Measurements from ENCODE around the gene ELP2.
"Not testable (repeated sequence)": the region's sequence is repeated elsewhere in the genome, so short reads cannot be mapped to it uniquely, and the experiment has no call there.

ELP2 gene

DNA sequence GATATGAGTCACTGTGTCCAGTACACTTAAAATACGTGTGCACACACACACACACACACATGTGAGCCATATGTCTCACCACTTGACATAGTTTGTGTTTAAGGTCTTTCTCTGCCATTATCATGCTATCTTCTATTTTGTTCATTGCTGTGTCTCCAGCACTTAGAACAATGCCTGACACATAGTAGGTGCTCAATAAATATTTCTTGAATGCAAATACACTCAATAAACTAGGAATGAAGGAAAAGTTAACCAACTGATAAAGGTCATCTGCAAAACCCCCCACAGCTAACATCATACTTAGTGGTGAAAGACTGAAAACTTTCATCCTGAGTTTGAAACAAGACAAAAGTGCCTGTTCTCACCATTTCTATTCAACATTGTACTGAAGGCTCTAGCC is 62.0 kb downstream of the ELP2 start:
- no peak for DNase-seq

DNA sequence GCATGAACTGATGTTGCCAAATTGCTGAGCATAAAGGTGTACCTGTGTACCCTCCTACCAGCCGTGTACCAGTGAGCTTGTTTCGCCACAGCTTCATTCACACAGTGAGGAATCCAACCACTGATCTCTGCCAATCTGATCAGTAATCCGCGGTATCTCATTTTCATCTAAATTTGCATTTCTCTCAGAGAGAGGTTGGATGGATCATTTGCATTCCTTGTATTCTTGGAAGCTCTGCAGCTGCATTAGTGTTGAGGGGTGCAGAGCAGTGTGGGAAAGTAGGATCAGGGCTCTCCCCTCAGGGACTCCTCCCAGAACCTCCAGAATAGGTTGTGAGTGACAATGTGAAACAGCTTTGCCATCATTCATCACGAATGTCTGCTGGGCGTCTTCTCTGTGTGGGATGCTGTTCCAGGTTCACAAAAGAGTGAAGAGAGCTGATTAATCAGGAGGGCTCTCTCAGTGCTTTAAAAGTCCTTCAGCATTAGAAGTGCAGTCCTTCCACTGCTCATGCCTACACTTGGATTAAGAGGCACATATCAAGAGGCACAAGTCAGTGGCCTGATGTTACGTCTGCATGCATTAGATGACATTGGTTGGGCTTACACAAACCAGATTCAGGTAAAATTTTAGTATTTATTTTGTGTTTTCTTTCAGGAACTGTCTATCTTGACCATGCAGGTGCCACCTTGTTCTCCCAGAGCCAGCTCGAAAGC is 65.1 kb downstream of the ELP2 start:
- no peak for DNase-seq

DNA sequence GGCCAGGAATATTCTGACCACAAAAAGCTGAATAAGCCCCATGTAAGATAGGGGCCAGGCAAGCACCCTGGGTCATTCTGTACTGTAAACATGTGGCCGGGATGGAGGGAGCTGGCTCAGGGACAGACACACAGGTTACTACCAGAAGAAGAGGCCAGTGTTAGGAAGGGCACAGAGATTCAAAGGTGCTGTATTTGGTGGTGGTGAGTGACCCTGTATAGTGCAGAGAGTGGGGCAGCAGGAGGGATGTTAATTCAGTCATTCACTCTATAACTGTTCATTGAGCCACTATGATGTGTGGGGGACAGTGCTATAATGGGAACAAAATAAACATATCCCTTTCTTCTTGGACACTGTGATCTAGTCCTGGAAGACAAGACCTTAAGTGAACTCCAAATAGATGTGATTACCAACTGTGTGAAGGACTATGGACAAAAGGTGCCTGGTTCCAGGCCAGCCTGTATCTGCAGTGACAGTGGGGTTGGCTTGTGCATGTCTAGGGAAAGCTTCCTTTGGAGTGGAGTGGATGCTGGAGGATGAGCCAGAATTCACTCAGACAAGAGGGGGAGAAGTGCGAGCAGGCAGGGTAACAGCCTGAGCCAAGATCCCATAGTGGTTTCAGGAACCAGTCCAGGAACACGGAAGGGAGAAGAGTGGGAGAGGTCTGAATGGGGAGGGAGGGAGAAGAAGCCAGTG is 65.9 kb downstream of the ELP2 start:
- DNase-seq, result no peak

DNA sequence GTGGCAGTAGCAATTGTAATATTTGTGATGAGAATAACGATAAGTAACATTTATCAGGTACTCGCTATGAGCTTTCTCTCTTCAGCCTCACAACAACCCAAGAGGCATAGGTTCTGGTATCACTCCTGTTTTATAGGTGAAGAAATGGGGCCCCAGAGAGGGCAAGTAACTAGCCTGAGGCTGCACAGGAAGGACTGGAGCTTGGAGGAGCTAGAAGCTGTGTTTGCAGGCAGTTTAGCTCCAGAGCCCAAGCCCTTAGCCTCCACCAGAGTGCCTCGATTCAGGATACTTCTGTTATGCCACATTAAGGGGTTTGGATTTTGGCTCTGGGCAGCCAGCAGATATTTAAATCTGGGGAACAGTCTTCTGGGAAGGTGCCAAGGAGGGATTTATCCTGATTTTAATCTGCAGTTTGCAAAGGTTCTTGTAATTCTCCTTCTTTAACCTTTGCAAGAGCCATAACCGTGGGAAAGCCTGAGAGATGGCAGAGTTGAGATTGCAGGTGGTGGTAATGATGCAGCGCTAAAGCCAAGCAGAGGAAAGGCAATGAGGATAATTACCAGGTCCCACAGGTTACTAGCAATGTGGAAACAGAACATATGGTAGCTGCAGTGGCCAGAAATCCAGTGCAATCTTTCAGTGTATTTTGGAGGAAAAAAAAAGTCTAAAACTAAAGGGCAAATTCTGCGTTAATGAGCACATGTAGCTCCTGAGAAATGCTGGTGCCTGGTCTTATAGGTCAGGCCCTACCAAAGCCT is 66.7 kb downstream of the ELP2 start:
- DNase-seq, result no peak

DNA sequence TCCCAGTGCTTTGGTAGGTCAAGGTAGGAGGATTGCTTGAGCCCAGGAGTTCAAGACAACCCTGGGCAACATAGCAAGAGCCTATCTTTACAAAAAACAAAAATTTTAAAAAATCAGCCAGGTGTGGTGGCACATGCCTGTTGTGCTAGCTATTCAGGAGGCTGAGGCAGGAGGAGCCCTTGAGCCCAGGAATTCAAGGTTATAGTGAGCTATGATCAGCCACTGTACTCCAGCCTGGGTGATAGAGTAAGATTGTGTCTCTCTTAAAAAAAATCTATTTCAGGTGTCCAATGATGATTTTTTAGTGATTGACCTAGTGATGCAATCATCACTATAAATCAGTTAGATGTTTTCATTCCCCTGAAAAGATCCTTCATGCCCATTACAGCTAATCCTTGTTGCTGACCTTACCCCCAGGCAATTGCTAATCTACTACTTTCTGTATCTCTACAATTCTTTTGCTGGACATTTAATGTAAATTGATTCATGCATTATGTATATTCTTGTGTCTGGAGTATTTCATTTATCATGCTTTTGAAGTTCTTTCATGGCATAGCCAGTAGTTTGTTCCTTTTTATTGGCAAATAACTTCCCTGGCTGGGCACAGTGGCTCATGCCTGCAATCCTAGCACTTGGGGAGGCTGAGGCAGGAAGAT is 67.9 kb downstream of the ELP2 start:
- no peak for DNase-seq

DNA sequence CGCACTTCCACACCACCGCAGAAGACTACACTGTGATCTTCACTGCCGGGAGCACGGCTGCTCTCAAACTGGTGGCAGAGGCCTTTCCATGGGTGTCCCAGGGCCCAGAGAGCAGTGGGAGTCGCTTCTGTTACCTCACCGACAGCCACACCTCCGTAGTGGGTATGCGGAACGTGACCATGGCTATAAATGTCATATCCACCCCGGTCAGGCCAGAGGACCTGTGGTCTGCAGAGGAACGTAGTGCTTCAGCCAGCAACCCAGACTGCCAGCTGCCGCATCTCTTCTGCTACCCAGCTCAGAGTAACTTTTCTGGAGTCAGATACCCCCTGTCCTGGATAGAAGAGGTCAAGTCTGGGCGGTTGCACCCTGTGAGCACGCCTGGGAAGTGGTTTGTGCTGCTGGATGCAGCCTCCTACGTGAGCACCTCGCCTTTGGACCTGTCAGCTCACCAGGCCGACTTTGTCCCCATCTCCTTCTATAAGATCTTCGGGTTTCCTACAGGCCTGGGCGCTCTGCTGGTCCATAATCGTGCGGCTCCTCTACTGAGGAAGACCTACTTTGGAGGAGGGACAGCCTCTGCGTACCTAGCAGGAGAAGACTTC is 70.1 kb downstream of the ELP2 start:
- DNase-seq, result no peak

DNA sequence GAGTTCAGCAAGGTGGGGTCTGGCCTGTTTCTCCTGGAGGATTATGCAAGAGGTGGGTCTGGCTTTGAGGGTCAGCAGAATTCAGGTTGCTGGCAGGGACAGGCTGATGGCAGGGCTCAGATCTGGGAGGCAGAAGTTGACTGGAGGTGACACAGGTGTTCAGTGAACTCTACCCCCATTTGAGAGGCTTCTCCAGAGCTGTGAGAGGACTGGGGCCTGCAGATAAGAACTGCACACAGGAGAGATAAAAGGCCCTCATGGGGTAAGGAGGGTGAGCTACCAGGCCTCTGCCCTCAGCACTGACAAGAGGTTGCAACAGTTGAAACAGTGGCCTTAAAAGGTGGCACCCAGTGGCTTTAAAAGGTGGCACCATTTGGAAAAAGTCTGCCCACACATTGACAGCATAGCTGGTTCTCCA is 70.7 kb downstream of the ELP2 start:
- DNase-seq, result no peak

DNA sequence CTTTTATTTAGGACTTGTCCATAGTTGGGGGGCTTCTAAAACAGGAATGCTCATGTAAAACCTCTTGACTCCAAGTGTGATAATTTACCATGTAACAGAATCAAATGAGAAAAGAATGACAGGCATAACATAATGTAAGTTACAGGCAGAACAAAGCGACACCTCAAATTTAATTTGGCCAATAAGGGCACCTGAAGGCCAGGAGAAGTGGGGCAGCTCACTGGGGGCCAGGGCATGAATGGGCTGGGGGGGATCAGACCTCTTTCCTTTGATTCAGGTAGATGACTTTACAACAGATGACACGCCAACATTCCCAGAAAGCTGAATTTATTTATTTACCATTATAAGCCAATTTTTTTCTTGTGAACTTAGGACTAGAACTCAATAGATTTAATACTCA is 72.1 kb downstream of the ELP2 start:
- DNase-seq, result no peak

DNA sequence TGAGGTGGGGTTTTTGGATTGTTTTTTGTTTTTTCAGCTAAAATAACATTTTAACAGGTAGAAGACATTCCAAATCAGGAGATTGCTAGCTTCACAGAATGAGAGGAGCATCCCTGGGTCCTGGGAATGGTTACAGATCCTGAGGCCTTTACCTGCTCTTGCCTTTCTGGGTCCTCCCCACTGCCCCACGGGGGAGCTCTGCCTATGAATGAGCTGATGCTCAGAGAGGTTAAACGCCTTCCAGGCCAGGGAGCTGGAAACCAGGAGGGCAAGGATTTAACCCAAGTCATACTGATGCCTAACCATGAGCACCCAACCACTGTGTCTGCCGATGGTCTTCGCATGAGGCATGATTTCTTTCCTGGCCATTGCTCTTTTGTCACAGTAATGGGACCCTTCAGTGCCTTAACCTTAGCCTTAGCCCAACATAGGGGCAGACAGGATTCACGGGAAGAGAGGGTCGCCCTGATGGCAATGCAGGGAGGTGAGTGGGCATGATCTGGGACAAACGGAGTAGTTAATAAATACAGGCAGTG is 73.7 kb downstream of the ELP2 start:
- DNase-seq, result no peak

DNA sequence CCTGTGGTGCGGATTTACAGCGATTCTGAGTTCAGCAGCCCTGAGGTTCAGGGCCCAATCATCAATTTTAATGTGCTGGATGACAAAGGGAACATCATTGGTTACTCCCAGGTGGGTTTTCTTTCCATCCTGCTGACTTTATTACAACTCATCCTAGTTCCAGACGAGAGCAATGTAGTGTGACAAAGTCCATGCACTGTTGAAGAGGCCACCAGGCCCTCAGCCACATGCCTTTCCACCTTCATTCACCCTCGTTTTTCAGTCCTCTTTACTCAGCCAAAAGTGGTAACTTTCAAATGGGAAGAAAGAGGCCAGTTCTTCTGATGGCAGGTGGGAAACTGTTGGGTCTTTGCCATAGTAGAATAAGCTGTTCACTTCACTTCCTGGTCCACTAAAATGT is 75.5 kb downstream of the ELP2 start:
- no peak for DNase-seq

DNA sequence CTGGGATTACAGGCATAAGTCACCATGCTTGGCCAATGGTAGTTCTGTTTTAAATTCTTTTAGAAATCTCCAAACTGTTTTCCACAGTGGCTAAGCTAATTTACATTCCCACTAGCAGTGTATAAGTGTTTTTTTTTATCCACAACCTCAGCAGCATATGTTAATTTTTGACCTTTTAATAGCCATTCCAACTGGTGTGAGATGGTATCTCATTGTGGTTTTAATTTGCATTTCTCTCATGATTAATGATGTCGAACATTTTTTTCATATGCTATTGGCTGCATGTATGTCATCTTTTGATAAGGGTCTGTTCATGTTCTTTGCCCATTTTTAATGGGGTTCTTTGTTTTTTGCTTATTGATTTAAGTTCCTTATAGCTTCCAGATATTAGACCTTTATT is 77.6 kb downstream of the ELP2 start:
- DNase-seq, result no peak

DNA sequence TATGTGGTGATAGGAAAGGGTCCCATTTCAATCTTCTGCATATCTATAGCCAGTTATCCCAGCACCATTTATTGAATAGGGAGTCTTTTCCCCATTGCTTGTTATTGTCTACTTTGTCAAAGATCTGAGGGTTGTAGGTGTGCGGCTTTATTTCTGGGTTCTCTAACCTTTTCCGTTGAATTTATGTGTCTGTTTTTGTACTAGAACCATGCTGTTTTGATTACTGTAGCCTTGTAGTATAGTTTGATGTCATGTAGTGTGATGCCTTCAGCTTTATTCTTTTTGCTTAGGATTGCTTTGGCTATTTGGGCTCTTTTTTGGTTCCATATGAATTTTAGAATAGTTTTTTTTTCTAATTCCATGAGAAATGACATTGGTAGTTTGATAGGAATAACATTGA is 78.3 kb downstream of the ELP2 start:
- DNase-seq, result not testable (repeated sequence)

DNA sequence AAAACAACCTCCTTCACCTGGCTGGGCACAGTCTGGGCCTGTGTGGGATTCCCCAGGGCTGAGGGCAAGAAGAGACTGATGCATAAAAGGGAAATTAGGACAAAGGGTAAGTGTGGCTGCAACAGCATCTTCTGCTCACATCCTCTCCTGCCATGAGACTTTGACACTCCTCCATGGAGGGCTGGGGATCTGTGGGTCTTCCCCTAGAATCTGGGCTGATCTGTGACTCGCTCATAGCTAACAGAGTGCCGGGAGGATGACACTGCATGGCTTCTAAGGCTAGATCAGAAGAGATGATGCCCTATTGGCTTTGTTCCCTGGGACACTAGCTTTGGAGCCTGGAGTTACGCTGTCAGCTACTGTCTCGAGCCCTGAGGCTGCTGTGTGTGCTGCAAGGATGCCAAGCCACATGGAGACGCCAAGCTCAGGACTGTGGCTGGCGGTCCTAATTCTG is 81.9 kb downstream of the ELP2 start:
- no peak for DNase-seq

DNA sequence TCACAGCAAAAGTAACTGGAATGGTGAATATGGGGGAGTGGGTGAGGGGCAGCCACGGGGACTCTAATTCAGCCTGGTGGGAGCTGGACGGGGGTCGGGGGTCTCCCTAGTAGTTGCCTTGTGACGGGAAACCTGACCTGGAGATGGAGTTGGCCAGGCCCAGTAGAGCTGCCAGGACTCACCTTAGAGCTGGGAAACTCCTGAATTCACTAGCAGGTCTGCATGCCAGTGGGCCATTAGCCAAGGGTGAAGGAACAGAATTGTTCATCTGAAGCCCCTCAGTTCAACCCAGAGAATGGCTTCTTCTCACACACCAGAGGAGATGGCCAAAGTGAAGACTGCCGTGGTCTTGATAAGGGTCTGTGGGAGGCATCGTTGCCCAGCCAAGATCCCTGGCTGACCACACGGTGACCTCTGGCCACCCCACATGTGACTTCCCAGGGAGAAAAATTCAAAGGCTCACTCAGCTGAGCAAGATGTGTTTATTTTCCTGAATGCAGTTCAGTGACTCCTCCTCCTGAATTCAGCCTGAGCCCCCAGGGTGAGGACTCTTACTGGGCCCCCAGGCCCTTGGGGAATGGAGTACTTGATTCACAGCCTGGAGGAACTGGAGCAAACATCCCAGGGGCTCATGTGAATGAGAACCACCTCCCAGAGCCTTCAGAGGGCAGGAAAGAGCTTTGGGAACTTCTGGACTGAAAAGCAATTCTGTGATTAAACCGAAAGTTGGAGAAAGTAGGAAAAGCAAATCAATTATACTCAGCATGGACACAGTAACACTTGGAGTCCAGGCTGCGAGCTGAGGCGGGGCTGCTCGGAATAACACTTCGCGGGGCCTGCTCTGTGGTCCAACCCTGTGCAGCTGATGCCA is 82.8 kb downstream of the ELP2 start:
- DNase-seq, result no peak

DNA sequence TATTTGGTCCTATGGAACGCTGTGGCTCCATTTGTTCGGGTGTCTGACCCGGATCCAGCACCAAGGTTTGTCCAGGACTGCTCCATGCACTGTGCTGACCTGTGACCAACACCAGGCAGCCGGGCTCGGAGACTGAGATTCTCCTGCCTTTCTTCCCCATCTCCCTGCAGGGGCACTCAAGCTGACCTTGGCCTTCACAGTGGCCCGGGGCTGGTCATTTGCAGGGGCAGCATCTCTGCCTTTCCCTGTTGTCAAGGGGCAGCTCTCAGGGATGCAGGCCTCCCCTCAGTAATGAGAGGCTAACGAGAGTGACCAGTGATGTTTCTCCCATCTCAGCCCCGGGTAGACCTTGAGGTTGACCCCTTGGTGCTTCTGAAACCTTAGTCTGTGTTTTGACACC is 85.1 kb downstream of the ELP2 start:
- DNase-seq, result no peak

DNA sequence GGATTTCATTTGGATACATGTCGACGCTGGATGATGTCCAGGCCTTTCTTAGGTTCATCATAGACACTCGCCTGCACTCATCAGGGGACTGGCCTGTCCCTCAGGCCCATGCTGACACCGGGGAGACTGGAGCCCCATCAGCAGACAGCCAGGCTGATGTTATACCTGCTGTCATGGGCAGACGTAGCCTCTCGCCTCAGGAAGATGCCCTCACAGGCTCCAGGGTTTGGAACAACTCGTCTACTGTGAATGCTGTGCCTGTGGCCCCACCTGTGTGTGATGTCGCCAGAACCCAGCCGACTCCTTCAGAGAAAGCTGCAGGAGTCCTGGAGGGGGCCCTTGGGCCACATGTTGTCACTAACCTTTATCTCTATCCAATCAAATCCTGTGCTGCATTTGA is 85.9 kb downstream of the ELP2 start:
- no peak for DNase-seq

DNA sequence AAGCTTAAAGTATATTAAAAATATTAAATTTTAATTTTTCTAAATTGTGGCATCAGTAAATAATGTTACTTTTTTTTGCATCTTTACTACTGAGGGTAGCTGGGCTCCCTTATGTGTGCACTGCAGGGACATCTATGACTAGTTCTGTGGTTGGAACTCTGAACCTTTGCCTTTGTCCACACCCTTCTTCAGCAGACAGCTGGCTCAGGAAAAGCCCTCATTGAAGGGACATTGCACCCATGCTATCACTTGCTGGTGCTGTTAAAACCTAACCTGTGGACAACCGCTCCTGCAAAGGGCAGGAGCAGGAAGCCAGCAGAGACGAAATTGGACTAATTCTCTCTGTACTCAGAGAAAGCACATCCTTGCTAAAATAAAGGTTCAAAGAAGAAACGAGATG is 87.6 kb downstream of the ELP2 start:
- DNase-seq, result no peak

DNA sequence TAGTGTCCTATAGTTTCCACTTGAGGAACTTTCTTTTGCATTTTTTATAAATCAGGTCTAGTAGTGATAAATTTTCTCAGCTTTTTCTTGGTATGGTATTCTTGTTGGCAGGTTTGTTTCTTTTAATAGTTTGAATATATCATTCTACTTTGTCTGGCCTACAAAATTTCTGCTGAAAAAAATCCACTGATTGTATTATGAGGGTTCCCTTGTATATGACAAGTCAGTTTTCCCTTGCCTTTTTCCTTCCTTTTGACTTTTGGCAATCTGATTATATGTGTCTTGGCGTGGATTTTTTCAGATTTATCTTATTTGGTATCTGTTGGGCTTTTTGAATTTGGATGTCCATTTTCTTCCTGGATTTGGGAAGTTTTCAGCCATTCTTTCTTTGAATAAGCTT is 99.5 kb downstream of the ELP2 start:
- no peak for DNase-seq

All from NCI-H524 (cell line).